Measurements from ENCODE around the gene ZNF724.
"Not testable (repeated sequence)": the region's sequence is repeated elsewhere in the genome, so short reads cannot be mapped to it uniquely, and the experiment has no call there.

Gene ZNF724

DNA sequence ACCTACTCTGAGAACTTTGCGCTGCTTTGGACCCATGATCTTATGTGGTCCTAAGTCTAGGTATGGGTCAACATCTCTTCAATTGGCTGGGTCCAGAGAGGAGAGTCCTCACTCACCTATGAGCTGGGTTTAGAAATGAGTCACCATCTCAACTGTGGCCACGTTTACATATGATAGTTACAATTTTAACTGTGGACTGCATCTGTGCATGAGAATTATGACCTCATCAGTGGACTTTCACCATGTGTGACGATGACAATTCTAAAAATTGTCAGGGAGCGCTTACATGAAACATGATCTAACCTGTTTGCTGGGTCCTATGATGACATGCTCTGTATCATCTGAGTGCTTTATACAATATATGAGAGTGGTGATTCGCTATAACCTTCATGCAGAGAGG is 12.7 kb upstream of the ZNF724 start:
- DNase-seq (ENCODE audit: extremely low spot score): no peak
- ChIA-PET POLR2A (no interaction called here), CTCF (no interaction called here)
- TF ChIP-seq, protein P1, sequence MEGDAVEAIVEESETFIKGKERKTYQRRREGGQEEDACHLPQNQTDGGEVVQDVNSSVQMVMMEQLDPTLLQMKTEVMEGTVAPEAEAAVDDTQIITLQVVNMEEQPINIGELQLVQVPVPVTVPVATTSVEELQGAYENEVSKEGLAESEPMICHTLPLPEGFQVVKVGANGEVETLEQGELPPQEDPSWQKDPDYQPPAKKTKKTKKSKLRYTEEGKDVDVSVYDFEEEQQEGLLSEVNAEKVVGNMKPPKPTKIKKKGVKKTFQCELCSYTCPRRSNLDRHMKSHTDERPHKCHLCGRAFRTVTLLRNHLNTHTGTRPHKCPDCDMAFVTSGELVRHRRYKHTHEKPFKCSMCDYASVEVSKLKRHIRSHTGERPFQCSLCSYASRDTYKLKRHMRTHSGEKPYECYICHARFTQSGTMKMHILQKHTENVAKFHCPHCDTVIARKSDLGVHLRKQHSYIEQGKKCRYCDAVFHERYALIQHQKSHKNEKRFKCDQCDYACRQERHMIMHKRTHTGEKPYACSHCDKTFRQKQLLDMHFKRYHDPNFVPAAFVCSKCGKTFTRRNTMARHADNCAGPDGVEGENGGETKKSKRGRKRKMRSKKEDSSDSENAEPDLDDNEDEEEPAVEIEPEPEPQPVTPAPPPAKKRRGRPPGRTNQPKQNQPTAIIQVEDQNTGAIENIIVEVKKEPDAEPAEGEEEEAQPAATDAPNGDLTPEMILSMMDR (IDR thresholded peaks at IDR 0.05; ENCODE audit: control extremely low read depth, extremely low read depth, low read depth, missing control alignments): no peak

DNA sequence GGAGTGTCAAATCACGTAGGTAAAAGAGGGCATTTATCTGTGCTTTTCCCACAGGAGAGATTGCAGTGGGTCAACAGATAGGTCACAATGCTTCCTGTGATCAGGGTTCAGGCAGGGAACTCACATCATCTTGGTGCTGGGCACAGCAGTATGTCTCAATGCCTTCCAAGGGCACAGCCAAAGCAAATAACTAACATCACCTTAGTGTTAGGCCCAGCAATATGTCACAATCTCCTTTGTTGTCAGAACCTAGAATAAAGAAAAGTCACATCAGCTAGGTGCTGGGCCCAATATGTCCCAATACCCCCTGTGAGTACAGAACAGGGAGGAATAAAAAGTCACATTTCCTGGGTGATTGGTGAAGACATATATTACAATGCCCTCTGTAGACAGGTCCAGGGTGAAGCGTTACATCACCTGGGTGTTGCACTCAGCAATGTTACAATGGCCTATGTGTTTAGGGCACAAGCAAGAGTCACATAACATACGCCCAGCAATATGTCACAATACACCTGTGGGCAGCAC is 11.4 kb upstream of the ZNF724 start:
- POLR2A ChIA-PET: no interaction called here
- TF ChIP-seq, protein P1 (IDR thresholded peaks at IDR 0.05; ENCODE audit: control extremely low read depth, extremely low read depth, low read depth, missing control alignments): no peak

DNA sequence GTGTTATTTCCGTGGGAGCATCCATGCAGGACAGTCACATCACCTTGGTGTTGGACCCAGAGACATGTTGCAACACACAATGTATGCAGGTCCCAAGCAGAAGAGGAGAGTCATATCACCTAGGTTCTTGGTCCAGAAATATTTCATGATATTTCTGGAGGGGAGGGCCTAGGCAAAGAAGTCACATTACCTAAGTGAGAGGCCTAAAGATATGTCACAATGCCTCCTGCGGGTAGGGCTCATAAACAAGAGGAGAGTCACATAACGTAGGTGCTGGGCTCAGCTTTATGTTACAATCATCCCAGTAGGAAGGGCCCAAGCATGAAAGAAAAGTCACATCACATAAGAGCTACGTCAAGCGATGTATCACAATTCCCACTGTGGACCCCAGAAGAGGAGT is 10.8 kb upstream of the ZNF724 start:
- DNase-seq (ENCODE audit: extremely low spot score): no peak
- ChIA-PET POLR2A (no interaction called here), CTCF (no interaction called here)
- TF ChIP-seq, protein P1 (IDR thresholded peaks at IDR 0.05; ENCODE audit: control extremely low read depth, extremely low read depth, low read depth, missing control alignments): no peak

More for the DNA sequence above, 11.4 kb upstream of the ZNF724 start:
- DNase-seq (ENCODE audit: extremely low spot score): no peak
- CTCF ChIA-PET: no interaction called here

- CTCF ChIA-PET: no interaction called here
- POLR2A ChIA-PET: no interaction called here
- no peak for DNase-seq (ENCODE audit: extremely low spot score)
- TF ChIP-seq, protein P1 (IDR thresholded peaks at IDR 0.05; ENCODE audit: control extremely low read depth, extremely low read depth, low read depth, missing control alignments): no peak
Observed at GRCh38 chr19:23259961-23260360, 9.8 kb upstream of the ZNF724 start.

DNA sequence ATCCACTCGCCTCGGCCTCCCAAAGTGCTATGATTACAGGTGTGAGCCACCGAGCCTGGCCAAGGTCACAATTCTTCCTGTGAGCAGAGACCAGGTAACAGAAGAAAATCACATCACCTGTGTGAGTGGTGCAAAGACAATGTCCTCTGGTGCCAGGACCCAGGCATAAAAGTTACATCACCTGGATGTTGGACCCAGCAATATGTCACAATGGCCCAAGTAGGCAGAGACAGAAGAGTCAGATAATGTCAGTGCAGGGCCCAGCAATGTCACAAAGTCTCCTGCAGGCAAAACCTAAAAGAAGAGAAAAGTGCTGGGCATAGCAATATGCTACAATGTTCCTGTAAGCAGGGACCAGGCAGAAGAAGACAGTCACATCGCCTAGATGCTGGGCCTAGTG is 5.5 kb upstream of the ZNF724 start:
- no peak for DNase-seq (ENCODE audit: extremely low spot score)
- ChIA-PET CTCF (no interaction called here), POLR2A (no interaction called here)
- TF ChIP-seq, protein P1 (IDR thresholded peaks at IDR 0.05; ENCODE audit: control extremely low read depth, extremely low read depth, low read depth, missing control alignments): no peak

DNA sequence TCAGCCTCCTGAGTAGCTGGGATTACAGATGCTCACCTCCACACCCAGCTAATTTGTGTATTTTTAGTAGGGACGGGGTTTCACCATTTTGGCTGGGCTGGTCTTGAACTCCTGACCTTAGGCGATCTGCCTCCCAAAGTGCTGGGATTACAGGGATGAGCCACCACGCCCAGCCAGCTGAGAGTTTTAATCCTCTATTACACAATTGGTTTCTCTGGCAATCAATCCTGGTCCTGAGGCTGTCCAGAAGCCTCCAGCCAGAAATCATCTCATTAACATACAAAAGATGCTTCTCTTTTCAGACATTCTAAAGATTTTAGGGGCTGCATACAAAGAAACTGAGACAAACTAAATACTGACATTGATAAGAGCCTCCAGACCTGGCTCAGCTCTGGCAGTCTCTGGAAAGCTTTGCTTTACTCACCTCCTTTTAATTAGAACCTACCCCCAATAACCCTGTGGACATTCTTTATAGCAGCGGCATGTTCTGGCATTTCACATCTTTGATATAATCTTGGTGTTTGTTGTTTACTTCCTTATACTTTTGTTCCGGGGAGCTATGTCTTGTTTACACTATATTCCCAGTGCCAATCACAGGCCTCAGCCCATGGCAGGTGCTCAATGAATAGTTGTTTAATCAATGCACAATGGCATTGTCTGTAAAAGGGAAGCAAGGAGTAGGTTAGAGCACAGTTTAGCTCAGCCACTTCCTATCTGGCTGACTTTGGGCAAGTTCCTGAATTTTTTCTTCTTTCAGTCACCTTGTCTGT is 4.1 kb upstream of the ZNF724 start:
- CTCF ChIA-PET: no interaction called here
- DNase-seq (ENCODE audit: extremely low spot score): no peak
- TF ChIP-seq, protein P1 (IDR thresholded peaks at IDR 0.05; ENCODE audit: control extremely low read depth, extremely low read depth, low read depth, missing control alignments): no peak
- POLR2A ChIA-PET: interaction anchor here (0.6 kb wide), 1 partner anchor 12 kb away, joined by 4 read pairs; no protein-coding TSS in a partner anchor

- CTCF ChIA-PET: interaction anchor here (0.7 kb wide), 1 partner anchor 834 kb away, joined by 3 read pairs; no protein-coding TSS in a partner anchor
- POLR2A ChIA-PET; DNase-seq (ENCODE audit: extremely low spot score): not testable (repeated sequence)
Observed at GRCh38 chr19:23253256-23253655, 3.1 kb upstream of the ZNF724 start.
